GM19372 (cell line): ENCODE measurements around the gene LYPD6B.
"Not testable (repeated sequence)": the region's sequence is repeated elsewhere in the genome, so short reads cannot be mapped to it uniquely, and the experiment has no call there.

Source experiments
- ATAC-seq: cut with Tn5 transposase; IDR thresholded peaks from one replicate; pipeline ENCODE4 v1.9.1; 2021; ENCODE audit warnings: mild to moderate bottlenecking, low read depth, moderate library complexity; ENCODE audit not compliant: unreplicated experiment

Gene LYPD6B

DNA sequence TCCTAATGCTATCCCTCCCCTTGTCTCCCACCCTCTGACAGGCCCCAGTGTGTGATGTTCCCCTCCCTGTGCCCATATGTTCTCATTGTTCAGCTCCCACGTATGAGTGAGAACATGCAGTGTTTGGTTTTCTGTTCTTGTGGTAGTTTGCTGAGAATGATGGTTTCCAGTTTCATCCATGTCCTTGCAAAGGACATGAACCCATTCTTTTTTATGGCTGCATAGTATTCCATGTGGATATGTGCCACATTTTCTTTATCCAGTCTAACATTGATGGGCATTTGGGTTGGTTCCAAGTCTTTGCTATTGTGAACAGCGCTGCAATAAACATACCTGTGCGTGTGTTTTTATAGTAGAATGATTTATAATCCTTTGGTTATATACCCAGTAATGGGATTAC lies 212.9 kb downstream of the LYPD6B start:
- not testable (repeated sequence) for ATAC-seq

GRCh38 chr2:149256877-149257276 lies 218.4 kb downstream of the LYPD6B start:
- ATAC-seq: not testable (repeated sequence)

- no peak for ATAC-seq
Observed at GRCh38 chr2:149258531-149258930, 220.0 kb downstream of the LYPD6B start.

DNA sequence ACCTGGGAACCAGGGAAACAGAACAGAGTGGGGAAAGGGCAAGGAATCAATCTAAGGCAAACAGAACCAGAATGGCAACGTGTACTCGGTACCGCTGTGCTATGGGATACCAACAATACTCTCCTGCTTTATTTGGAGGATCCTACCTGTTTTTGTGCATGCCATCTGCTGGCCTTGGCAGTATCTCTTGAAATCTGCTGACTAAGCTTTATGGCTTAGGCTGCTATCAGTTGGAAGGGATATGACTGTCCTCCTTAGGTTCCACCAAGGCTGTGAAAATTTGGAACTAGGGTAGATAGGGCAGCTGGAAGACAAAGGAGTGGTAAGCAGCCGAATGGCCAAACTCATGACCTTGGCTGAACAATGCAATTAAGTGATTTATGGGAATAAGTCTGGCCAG lies 220.6 kb downstream of the LYPD6B start:
- no peak for ATAC-seq

- no peak for ATAC-seq
Observed at GRCh38 chr2:149261692-149262091, 223.2 kb downstream of the LYPD6B start.
